Measurements from ENCODE around the gene OSBP.

DNA sequence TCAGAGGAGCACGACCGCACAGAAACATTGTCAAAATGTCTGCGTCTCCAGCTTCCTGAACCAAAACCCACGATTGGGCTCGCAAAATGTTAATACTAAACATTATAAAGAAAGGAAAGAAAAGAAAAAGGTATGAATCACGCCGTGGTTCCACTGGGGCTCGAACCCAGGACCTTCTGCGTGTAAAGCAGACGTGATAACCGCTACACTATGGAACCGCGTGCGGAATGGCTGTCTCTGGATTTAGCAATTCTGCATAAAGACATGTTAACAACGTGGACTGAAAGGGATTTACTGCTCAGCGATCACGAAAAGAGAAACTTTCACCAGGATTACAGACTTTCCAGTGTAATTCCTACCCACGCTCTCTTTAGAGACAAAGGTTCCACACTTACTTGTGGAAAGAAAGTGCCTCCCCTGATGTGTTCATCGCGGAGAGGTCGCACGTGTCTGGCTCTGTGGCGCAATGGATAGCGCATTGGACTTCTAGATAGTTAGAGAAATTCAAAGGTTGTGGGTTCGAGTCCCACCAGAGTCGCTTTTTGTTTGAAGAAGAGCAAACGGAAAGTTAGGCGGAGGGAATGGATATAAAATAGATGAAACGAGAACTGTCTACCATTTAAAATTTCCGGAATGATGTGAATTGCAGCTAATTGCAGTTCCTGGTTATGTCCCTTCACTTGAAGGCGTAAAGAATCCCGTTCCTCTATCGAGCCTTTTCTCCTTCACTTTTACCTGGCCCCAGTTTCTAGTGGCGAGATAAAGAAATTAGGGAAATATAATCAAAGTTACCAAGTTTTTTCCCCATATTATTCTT is 64.5 kb downstream of the OSBP start:
- TF ChIP-seq, protein P1, sequence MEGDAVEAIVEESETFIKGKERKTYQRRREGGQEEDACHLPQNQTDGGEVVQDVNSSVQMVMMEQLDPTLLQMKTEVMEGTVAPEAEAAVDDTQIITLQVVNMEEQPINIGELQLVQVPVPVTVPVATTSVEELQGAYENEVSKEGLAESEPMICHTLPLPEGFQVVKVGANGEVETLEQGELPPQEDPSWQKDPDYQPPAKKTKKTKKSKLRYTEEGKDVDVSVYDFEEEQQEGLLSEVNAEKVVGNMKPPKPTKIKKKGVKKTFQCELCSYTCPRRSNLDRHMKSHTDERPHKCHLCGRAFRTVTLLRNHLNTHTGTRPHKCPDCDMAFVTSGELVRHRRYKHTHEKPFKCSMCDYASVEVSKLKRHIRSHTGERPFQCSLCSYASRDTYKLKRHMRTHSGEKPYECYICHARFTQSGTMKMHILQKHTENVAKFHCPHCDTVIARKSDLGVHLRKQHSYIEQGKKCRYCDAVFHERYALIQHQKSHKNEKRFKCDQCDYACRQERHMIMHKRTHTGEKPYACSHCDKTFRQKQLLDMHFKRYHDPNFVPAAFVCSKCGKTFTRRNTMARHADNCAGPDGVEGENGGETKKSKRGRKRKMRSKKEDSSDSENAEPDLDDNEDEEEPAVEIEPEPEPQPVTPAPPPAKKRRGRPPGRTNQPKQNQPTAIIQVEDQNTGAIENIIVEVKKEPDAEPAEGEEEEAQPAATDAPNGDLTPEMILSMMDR (optimal IDR thresholded peaks at IDR 0.05 in 1 of 3, IDR thresholded peaks at IDR 0.05 in 1 of 3, conservative IDR thresholded peaks at IDR 0.05 in 1 of 3; ENCODE audit: extremely low read depth in 1 of 3, insufficient read depth in 2 of 3, low read length in 3 of 3) = no peak
- TF ChIP-seq EZH2 (IDR thresholded peaks at IDR 0.05; ENCODE audit: low read length) = no peak
